Stimulated activated CD8-positive, alpha-beta memory T cell treated with anti-CD3 and anti-CD28 coated beads, Interleukin-4, amount 100 ng/mL, for 4 hours (primary cell): ENCODE measurements around the gene TMEM87B.
"Not testable (repeated sequence)": the region's sequence is repeated elsewhere in the genome, so short reads cannot be mapped to it uniquely, and the experiment has no call there.

Source experiments
- DNase-seq, 2 donors: peaks; one replicate each; pipeline ENCODE4 v3.0.0-alpha.2; 2020; ENCODE audit warnings: low read depth in 2 of 2, low spot score in 1 of 2

TMEM87B gene

GRCh38 chr2:112118148-112118547, 63.1 kb downstream of the TMEM87B start:
- no peak for DNase-seq

- DNase-seq = peak in 1 of 2 donors; percentile 24
Measured at GRCh38 chr2:112121682-112122254, 66.7 kb downstream of the TMEM87B start.

GRCh38 chr2:112129060-112129459, 74.0 kb downstream of the TMEM87B start:
- no peak for DNase-seq

- DNase-seq = no peak
Measured at GRCh38 chr2:112133344-112133743, 78.3 kb downstream of the TMEM87B start.

- DNase-seq = no peak
Measured at GRCh38 chr2:112134120-112134519, 79.1 kb downstream of the TMEM87B start.

- DNase-seq = no peak
Measured at GRCh38 chr2:112136096-112136495, 81.0 kb downstream of the TMEM87B start.

GRCh38 chr2:112137516-112138158, 82.6 kb downstream of the TMEM87B start:
- no peak for DNase-seq

GRCh38 chr2:112138159-112139032, 83.3 kb downstream of the TMEM87B start, which contains the start of gene FBLN7:
Gene FBLN7, plus strand, starts transcription at chr2:112138385. Its CDS starts 271 bp downstream, at chr2:112138656.
- DNase-seq = no peak

- DNase-seq = not testable (repeated sequence)
Measured at GRCh38 chr2:112139033-112139614, 84.1 kb downstream of the TMEM87B start.

- not testable (repeated sequence) for DNase-seq
Measured at GRCh38 chr2:112139661-112140204, 84.7 kb downstream of the TMEM87B start.

- DNase-seq = no peak
Measured at GRCh38 chr2:112140205-112140802, 85.2 kb downstream of the TMEM87B start.

- DNase-seq = no peak
Measured at GRCh38 chr2:112140899-112141625, 86.0 kb downstream of the TMEM87B start.

GRCh38 chr2:112141626-112142007, 86.5 kb downstream of the TMEM87B start:
- DNase-seq = no peak

- DNase-seq = no peak
Measured at GRCh38 chr2:112142525-112143078, 87.5 kb downstream of the TMEM87B start.

- DNase-seq = no peak
Measured at GRCh38 chr2:112143150-112143549, 88.1 kb downstream of the TMEM87B start.

GRCh38 chr2:112144966-112145365, 89.9 kb downstream of the TMEM87B start:
- DNase-seq = no peak

GRCh38 chr2:112147382-112148168, 92.5 kb downstream of the TMEM87B start:
- DNase-seq = no peak

GRCh38 chr2:112148477-112148876, 93.4 kb downstream of the TMEM87B start:
- no peak for DNase-seq

- DNase-seq = no peak
Measured at GRCh38 chr2:112149194-112149593, 94.1 kb downstream of the TMEM87B start.
